Measurements from ENCODE around the gene DUSP19.

- no peak for TF ChIP-seq POLR2A (IDR thresholded peaks at IDR 0.05; ENCODE audit: low read depth, low read length)
- TF ChIP-seq POLR2AphosphoS5 (IDR thresholded peaks at IDR 0.05; ENCODE audit: low read depth, low read length): no peak
- TF ChIP-seq TAF1 (IDR thresholded peaks at IDR 0.05; ENCODE audit: low read depth, low read length): no peak
- TF ChIP-seq SPI1 (IDR thresholded peaks at IDR 0.05; ENCODE audit: low read depth, low read length): no peak
Measured at GRCh38 chr2:183049420-183049819, 29.1 kb upstream of the DUSP19 start.

Measured in GM12891 (cell line).